GM18526 (cell line): Measurements from ENCODE around the gene TMIE.

ENCODE experiments used
- POLR2A ChIP-seq: IDR thresholded peaks from 3 replicates; pipeline ENCODE4 v1.6.1; 2011; ENCODE audit not compliant: insufficient read length; ENCODE audit errors: extremely low read depth

Gene TMIE

GRCh38 chr3:46709157-46709654, 8.0 kb downstream of the TMIE start:
- no peak for TF ChIP-seq POLR2A

GRCh38 chr3:46709721-46710120, 8.5 kb downstream of the TMIE start:
- no peak for TF ChIP-seq POLR2A

- TF ChIP-seq POLR2A: no peak
These were observed 9.0 kb downstream of the TMIE start for GRCh38 chr3:46710229-46710628.

GRCh38 chr3:46710671-46711295, 9.6 kb downstream of the TMIE start:
- no peak for TF ChIP-seq POLR2A

GRCh38 chr3:46711305-46711704, 10.1 kb downstream of the TMIE start:
- TF ChIP-seq POLR2A: no peak

GRCh38 chr3:46711760-46712159, 10.6 kb downstream of the TMIE start:
- TF ChIP-seq POLR2A: no peak

GRCh38 chr3:46712191-46713049, 11.2 kb downstream of the TMIE start:
- TF ChIP-seq POLR2A: no peak

- TF ChIP-seq POLR2A: no peak
These were observed 12.1 kb downstream of the TMIE start for GRCh38 chr3:46713050-46713897.

GRCh38 chr3:46713898-46714552, 12.8 kb downstream of the TMIE start:
- TF ChIP-seq POLR2A: no peak

- TF ChIP-seq POLR2A: no peak
These were observed 13.7 kb downstream of the TMIE start for GRCh38 chr3:46714728-46715506.

- no peak for TF ChIP-seq POLR2A
These were observed 14.4 kb downstream of the TMIE start for GRCh38 chr3:46715507-46716175.

- no peak for TF ChIP-seq POLR2A
These were observed 15.6 kb downstream of the TMIE start for GRCh38 chr3:46716461-46717441.
